Measurements from ENCODE around the gene MRPL20.
"Not testable (repeated sequence)": the region's sequence is repeated elsewhere in the genome, so short reads cannot be mapped to it uniquely, and the experiment has no call there.

MRPL20 gene

DNA sequence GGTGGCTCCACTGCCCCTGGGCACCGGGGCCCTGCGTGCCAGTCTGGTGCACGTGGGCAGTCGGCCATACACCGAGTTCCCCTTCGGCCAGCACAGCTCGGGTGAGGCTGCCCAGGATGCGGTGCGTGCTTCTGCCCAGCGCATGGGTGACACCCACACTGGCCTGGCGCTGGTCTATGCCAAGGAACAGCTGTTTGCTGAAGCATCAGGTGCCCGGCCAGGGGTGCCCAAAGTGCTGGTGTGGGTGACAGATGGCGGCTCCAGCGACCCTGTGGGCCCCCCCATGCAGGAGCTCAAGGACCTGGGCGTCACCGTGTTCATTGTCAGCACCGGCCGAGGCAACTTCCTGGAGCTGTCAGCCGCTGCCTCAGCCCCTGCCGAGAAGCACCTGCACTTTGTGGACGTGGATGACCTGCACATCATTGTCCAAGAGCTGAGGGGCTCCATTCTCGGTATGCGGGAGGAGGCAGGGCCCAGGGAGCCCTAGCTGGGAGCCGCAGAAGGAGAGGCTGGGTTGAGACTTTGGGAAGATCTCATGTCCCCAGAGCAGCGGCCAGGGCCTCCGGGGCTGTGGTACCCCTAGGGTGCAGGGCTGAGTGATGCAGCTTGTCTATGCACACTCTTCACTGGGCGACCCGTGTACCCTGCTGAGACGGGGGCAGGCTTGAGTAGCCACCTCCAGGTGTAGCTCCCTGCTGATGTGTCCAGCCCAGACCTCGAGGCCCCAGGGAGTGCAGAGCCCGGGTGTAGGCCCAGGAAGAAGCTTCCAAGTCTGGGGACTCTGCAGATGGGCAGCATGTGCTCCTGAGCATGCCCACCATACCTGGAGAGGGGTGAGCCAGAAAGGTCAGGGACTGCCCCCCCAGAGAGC is 30.2 kb upstream of the MRPL20 start:
- peak; percentile 59 for DNase-seq

DNA sequence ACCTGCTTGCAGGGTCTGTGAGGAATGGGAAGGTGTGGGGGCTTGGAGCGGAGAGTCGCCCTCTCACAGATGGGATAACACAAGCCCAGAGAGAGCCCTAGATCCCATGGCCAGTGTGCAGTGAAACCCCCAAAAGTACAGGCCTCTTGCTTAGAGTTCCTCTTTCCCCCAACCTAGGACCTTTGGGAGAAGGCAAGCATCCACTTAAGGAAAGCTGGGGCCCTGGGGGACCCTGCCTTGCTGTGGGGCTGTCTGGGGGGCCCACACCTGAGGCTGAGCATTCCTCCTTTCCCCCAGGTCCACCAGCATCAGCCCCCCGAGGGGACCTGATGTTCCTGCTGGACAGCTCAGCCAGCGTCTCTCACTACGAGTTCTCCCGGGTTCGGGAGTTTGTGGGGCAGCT is 29.5 kb upstream of the MRPL20 start:
- DNase-seq: no peak

DNA sequence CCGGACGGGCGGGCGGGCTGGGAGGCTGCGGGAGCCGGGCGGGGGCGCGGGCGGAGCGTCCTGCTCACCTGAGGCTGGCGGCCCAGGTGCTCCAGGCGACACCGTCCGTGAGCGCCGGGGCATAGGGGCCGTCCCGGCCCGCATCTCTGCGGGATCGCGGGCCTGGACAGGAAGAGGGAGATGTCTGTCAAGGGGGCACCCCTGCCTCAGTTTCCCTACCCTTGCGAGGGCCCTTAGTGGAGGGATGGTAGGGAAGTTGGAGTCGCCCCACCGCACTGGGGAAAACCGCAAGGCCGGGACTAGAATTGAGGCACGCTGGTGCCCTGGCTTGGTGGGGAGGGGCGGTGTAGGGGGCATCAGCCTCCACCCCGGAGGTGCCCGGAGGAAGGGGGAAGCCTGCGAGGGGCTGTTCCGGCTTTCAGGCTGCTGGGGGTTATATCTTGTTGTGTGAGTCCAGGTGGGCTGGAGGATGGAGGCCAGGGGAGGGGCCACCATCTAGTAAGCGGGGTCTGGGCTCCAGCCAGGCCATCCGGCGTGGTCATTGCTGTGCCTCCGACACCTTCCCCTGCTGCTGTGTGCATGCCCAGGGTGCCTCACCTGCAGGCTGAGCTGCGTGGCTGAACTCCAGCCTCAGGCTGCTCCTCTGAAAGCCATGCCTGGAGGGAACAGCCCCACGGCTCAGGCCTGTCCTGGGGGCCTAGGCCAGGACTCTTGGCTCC is 29.0 kb upstream of the MRPL20 start:
- peak; percentile 79 for DNase-seq

DNA sequence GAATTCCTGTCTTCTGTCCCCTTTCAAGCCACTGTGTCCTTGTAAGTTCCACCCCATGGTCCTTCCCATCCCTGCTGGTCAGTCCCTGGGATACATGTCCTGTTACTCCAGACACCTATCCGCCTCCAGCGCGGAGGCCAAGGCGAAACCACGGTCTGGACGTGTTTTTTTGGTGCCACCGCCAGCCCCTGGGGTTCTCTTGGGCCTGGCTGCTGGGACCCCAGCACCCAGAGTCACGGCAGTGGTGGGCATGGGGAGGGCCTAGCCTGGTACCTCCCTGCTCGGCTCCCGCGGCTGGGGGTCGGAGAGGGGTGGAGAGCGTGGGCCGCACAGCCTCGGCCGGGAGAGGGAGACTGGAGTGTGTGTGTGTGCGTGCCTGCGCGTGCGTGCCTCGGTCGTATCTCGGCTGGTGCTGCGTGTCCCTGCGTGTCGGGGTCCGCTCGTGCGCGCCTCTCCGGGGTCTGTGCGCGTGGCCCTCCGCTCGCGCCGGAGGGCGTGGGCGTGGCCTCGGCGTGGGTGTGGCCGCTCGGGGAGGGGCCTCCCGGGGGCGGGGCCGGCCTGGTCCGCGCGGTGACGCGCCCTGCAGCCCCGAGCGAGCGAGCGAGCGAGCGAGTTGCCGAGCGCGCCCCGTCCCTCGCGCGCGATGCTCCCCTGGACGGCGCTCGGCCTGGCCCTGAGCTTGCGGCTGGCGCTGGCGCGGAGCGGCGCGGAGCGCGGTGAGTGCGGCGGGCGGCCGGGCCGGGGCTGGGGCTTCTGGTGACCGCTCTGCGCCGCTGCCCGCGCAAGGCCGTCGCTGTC is 28.2 kb upstream of the MRPL20 start, which contains the start of gene VWA1:
TSS of gene VWA1 (plus strand) at position 585 of the 798 bp plus-strand sequence. CDS start at position 644, 59 bp downstream.
- DNase-seq: peak; percentile 69

DNA sequence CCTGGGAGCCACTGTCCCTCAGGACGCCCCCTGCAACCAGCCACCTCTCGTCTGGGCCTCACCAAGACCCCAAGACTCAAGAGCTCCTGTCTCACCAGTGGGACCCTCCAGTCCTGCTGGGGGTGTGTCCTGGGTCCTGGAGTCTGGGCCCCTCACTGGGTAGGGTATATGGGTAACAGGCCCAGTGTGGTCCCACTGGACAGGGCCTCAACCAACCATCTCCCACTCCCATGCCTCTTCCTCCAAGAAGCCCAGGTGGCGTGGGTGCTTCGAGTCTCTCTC is 27.7 kb upstream of the MRPL20 start:
- DNase-seq: peak; percentile 38

DNA sequence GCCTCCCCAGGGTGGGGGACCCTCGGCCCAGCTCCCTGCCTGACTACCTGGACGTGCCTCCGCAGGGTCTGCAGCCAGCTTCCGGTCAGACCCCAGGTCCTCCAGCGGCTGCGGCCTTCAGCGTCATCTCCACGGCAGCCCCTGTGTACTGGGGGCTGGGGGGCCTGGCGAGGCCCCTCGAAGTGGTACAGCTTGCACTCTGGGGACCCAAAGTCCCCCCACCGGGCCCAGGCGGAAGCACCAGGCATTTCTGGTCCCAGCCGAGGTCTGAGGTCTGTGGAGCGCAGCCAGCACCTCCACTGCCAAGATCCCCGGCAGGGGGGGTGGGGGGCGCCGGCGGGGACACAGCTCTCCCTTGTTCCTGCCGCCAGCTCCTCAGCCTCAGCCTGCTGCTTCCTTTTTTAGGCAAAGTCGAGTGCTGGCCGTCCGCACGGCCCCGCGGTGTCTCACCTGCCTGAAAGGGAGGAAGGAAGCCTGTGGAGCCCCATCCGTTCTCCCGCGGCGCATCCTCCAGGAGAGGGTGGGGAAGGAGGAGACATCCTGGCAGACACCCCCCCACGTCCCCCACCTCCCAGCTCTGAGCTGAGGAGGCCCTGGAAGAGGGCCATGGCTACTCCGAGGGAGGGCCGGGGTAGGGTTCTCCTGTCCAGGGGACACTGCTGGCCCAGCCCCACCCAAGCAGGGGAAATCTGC is 27.2 kb upstream of the MRPL20 start:
- peak; percentile 54 for DNase-seq

DNA sequence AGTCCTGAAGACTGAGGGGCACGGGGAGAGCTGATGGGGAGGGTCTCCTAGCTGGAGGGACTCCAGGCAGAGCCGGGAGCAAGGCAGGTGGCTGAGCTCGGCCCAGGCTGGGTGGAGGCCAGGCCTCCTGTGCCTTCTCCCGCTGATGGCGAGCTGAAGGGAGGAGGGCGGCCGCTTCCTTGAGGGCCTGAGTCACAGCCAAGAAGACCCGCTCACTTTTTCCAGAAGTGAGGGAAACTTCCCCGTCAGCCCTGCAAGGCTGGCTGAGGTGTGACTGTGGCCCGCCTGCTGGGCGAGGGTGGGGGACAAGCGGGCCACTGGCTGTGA is 26.7 kb upstream of the MRPL20 start:
- peak; percentile 61 for DNase-seq

DNA sequence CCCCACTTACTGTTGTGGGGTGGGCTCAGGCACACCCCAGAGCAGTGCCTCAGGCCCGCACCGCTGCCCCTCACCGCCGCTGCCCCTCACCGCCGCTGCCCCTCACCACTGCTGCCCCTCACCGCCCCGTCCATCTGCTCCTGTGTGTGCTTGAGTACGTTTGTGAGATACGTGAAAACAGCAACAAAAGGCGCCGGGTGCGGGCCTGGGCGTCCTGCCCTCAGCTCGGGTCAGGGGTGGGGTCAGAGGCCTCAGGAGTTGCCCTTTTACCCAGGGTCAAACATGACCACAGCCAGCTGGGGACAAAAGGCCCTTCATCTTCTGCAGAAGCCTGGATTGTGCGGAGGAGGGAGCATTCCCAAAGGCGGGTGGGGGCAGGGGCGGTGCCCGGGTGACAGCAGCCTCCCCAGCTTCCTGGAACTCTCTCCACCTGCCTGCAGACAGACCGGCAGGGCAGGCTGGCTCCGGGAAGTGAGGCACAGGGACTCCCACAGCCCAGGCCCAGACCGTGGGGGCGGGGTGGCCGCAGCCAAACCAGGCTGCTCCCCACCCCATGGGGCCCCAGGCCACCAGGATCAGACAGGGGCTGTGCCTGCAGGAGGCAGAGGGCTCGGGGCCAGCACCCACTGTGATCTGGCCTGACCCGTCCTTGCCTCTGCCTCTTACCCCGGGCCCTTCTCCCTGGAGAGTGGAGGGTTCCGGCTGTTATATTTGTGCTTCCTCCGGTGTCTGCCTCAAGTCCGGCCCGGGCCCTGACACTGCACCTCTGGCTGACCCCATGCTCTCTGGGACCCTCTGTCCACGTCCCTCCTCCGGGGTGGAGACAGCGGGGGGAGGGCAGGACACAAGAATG is 26.1 kb upstream of the MRPL20 start:
- DNase-seq: peak; percentile 81

DNA sequence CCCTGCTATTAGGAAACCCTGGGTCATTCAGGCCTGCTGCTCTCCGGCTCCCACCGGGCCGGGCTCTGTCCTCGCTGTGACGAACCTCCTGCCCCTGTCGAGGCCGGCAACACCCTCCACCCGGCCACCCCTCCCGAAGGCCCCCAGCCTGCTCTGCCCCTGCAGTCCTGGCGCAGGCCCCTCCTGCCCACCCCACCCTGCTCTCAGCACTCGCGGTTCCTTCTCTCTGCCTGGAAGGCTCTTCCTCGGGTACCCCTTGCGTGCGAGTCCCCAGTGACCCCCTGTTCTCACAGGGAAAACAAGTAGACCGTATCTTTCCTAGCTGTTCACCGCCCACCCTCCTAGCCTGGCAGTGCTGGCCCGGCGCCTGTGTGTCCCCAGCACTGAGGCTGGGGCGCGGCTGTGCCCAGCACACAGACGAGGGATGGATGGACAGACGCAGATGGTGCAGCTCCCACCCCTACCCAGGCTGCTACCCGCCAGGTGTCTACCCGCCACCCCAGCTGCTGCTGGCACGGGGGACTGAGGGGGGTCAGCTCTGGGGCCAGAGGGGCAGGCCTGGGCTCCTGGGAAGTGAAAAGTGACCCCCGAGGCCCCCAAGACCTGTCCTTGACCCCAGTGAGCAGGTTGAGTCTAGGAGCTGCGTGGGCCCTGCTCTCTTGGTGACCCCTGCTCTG is 25.3 kb upstream of the MRPL20 start:
- DNase-seq: no peak

DNA sequence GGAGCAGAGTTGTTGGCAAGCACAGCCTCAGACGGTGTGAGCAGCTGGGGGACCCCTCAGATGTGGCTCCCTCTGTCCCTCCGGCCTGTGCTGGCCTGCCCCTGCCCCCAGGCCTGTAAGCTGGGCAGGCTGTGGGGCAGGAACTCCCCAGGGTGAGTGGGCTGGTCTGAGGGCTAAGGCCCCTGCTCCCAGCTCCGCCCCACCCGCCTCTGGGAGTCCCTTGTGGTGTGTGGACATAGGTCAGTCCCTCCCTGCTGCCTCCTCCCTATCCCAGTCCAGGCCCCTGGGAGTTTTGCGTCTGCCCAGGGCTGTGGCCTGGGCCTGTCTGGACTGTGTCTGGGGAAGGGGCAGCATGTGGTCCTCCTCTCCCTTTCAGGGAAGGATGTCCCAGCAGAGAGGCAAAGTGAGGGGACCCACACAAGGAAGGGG is 24.8 kb upstream of the MRPL20 start:
- peak; percentile 52 for DNase-seq

DNA sequence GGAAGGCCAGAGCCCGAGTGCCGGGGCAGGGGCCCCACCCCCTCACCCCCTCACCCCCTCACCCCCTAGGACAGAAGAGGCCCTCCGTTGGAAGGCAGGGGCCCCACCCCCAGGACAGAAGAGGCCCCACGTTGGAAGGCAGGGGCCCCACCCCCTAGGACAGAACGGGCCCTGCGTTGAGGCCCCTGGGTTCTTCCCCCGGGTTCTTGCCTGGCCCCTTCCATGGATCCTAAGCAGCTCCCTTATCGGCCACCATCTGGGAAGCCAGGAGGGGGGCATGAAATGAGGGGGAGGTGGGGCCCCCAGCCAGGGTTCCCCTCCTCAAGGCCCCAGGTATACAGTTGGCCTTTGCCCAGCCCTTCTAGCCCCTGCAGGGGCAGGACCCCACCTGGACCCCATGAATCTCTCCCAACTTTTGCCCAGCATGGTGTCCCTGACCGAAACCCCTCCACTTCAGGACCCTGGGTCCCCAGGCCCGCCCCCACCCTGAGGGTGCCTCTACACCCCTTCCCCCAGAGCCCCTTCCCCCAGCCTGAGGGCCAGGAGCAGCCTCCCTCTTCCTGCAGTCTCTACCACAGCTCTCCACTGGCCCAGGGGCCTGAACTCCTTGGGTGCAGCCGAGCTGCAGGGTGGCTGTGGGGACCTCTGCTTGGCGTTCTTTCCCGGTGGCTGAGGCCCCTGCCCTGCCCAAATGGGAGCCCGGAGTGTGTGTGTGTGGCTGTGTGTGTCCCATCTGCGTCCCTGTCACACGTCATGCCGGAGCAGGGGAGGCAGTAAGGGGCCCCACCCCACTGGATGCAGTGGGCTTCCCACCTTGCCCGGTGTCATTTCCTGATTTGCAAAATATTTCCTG is 24.1 kb upstream of the MRPL20 start:
- peak; percentile 30 for DNase-seq

DNA sequence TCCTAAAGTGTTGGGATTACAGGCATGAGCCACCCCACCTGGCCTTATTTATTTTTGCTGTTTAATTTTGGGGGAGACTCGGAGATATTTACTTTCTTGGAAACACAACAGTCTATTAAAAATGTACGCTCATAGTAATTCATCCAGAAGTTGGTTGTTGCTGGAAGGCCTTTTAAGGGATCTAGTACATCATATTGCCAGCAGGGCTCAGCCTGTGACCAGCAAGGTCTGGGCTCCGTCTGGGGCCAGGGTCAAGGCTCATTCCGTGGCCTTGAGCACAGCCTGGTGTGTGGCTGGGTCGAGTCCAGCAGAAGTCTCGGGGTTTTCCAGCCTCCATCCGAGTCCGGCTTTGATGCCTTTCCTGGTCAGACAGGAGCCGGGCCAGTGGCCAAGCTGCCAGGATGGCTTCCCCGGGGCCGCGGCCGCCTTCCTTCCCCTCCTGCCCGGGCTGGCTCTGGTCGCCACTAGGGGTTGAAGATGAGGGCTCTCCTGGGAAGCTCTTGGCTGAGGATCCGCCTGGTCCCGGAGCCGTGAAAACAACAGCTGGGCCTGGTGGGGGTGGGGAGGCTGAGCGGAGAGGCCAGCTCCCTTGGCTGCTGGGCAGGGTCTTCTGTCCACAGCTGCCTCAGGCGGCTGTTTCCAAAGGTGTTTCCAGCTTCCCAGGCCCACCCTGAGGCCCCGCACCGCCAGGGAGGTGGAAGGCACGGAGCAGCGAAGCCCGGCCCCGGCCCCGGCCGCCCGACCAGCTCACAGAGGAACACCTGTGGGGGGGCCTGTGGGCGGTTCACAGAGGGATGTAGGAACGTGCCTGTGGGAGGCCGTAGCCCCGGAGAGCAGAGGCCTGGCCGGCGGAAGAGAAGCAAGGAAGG is 23.3 kb upstream of the MRPL20 start:
- DNase-seq: peak; percentile 56

DNA sequence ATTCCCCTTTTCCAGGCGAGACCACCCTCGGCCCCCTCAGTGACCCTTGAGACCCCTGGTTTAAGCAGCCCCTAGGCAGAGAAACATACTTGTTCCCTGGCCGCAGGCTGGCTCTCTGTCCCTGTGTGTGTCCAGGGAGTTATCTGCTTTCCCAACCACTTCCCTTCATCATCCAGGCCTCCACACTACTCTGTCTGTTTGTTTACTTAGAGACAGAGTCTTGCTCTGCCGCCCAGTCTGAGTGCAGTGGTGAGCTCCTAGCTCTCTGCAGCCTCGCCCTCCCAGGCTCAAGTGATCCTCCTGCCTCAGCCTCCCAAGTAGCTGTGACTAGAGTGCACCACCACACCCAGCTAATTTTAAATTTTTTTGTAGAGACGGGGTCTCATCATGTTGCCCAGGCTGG is 22.6 kb upstream of the MRPL20 start:
- DNase-seq: no peak

DNA sequence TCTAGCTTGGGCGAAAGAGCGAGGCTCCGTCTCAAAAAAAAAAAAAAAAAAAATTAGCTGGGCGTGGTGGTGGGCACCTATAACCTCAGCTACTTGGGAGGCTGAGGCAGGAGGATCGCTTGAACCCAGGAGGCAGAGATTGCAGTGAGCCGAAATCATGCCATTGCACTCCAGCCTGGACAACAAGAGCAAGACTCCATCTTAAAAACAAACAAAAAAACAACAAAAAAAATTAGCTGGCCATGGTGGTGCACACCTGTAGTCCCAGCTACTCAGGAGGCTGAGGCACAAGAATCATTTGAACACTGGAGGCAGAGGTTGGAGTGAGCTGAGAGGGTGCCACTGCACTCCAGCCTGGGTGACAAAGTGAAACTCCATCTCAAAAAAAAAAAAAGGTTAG is 21.9 kb upstream of the MRPL20 start:
- not testable (repeated sequence) for DNase-seq

DNA sequence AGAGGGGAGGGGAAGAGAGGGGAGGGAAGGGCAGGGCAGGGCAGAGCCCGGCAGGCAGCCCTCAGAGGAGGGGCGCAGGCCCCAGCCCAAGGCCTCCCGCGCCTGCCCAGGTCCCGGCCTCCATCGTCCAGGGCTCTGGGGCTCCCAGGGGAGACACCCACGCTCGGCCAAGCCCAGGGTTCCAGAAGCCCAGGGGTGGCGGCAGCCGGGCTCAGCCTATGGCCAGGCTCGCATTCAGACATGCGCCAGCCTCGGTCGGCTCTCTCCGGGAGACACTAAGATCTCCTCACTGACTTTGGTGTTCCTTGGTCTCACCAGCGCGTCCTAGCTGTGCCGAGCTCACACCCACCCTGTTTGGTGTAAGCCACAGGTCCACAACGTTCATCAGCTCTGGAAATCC is 21.1 kb upstream of the MRPL20 start:
- no peak for DNase-seq

DNA sequence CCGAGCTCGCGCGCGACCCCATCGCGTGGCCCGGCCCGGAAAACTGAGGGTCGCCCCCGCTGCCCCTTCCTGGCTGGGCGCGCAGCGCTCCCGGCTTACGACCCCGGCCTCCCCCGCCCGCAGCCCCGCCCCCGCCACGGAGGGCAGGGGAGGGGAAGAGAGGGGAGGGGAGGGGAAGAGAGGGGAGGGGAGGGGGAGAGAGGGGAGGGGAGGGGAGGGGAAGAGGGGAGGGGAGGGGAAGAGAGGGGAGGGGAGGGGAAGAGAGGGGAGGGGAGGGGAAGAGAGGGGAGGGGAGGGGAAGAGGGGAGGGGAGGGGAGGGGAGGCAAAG is 20.7 kb upstream of the MRPL20 start:
- DNase-seq: no peak

DNA sequence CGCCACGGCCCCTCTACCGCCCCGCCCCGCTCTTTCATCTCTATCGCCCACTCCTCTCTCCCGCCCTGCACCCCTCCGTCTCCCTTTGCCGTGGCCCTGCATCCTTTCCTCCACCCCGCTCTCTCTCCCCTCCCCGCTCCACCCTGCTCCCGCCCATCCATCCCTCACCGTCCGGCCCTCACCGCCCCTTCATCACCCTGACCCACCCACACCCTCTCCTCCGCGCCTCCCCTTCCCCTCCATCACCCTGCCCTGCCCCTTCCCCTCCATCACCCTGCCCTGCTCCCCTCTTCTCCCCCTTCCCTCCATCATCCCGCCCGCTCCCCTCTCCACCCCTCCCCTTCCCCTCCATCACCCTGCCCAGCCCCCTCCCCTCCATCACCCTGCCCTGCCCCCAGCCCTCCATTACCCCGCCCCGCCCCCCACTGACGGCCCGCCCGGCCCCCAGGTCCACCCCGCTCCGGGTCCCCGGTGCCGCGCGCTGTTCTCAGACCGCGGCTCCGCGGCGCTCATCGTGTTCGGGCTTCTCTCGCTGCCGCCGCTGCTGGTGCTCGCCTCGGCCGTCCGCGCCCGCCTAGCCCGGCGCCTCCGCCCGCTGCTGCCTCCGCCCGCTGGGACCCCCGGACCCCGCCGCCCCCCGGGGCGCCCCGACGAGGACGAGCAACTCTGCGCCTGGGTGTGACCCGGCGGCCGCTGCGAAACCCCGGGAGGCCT is 20.2 kb upstream of the MRPL20 start:
- DNase-seq: peak; percentile 55

DNA sequence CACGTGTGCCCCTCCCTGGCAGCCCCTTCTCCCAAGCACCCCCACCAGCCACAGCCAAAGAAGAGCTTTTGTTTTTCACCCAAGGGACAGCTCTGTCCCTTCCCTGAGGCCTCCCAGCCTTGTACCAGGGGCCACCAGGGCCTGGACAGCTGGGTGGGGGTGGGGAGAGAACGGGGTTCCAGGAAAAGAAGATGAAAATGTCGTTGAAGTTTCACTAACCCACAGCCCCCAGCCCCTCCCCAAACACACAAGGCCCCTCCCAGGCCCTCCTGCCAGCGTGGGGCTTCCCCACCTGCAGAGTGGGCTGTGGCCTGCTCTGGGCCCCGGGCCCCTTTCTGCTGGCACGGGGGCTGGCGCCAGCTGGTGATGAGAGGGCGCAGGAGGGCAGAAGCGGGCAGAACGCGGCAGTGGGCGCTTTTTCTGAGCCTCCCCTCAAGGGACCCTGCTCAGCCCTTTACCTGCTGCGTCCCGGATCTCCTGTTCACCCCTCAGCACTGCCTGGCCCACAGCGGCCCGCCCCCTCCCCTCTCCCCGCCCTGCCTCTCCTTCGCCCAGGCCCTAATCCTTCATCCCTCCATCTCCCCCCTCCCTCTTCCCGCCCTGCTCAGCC is 19.5 kb upstream of the MRPL20 start:
- no peak for DNase-seq

Data from 8988T (cell line).